ENCODE results near the gene RMRP.
"Not testable (repeated sequence)": the region's sequence is repeated elsewhere in the genome, so short reads cannot be mapped to it uniquely, and the experiment has no call there.

RMRP gene

DNA sequence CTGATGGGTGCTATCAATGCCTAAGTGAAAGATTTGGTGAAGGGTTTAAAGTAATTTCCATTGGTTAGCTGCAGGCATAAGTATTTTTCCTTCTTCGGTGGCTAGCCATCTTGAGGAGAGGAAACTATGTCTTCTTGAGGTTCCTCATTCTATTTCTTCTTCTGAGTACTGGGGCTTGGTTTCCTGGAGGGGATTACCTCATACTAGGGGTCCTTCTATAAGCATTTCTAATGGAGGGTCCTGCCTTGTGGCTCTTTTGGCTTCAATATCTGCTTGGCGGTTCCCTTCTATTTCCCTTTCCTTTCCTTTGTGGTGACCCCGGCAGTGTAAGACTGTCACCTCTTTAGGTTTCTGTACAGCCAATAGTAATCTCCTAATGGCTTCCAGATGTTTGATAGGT is 16.3 kb downstream of the RMRP start:
- not testable (repeated sequence) for DNase-seq (ENCODE audit: low read depth)

DNA sequence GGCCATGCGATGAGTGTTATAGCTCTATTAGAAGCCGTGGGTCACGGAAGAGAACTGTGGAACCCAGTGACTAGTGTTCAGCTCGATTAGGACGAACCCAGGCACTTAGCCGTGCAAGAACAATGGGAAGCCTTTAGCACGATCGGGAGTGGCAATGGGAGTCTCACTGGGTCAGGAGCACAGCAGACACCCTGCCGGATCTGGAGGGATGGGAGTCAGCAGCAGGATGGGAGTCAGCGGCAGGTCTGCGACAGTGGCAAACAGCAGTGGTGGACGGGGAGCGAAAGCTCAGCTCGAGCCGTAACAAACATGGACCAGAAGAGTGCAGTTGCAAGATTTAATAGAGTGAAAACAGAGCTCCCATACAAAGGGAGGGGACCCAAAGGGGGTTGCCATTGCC is 17.4 kb downstream of the RMRP start:
- DNase-seq (ENCODE audit: low read depth), result not testable (repeated sequence)

DNA sequence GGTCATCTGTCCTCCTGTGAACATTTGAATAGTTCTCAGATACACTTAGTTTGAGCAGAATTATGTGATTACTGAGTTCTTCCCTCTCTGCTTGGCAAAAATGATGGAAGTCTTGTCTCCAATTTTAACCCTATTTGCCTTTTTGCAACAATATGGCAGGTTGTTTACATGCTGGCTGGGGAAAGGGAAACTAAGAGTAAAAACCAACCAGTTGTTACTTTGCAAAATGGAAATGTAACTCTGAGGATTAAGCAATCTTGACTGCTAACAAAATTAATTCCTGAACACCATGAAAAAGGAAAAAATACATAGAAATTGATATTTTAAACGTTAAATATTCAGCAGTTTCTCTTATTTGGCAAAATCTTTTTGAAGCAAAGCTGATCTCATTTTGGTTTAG is 18.2 kb downstream of the RMRP start:
- no peak for DNase-seq (ENCODE audit: low read depth)

DNA sequence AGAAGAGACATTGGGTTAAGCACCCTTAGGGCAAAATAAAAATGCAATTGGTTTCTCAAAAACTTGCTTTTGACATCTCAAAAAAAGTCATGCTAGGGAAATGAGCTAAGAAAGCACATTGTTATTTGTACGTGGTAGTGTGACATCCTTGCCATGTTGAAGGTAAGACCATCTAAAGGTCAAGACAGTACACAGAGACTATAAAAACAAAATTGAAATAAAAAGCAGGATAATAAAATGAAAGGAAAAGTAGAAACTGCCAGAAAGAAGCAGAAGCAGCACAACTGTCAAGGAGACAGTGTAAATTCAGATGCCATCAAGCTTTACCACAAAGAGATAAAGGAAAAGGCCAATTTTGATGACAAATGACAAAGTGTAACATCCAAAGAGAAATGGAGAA is 18.6 kb downstream of the RMRP start:
- not testable (repeated sequence) for DNase-seq (ENCODE audit: low read depth)

DNA sequence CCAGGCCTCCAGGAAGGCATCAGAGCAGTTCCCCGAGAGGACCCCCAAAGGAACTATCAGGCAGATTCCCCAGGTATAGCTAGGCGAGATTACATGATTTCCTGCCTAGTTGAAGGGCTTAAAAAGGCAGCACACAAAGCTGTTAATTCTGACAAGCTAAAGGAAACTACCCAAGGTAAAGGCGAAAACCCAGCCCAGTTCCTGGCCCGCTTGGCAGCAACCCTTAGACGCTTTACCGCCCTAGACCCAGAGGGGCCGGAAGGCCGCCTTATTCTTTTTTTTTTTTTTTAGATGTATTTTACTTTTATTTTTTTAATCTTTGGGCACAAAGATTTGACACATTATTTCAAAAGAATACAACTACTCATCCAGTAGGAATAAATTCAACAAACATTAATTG is 19.1 kb downstream of the RMRP start:
- not testable (repeated sequence) for DNase-seq (ENCODE audit: low read depth)

DNA sequence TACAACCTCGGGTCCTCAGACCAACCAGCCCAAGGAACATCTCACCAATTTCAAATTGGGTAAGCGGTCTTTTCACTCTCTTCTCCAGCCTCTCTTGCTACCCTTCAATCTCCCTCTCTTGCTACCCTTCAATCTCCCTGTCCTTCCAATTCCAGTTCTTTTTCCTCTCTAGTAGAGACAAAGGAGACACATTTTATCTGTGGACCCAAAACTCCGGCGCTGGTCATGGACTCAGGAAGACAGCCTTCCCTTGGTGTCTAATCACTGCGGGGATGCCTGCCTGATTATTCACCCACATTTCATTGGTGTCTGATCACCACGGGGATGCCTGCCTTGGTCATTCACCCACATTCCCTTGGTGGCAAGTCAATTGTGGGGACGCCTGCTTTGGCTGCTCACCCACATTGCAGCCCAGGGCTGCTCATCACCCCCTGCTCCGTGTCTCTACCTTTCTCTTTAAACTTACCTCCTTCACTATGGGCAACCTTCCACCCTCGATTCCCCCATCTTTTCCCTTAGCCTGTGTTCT is 20.3 kb downstream of the RMRP start:
- not testable (repeated sequence) for DNase-seq (ENCODE audit: low read depth)

DNA sequence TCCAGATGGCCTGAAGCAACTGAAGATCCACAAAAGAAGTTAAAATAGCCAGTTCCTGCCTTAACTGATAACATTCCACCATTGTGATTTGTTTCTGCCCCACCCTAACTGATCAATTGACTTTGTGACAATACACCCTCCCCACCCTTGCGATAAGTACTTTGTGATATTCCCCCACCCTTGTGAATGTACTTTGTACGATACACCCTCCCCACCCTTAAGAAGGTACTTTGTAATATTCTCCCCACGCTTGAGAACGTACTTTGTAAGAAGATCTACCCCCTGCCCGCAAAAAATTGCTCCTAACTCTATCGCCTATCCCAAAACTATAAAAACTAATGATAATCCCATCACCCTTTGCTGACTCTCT is 21.0 kb downstream of the RMRP start:
- DNase-seq (ENCODE audit: low read depth), result not testable (repeated sequence)

DNA sequence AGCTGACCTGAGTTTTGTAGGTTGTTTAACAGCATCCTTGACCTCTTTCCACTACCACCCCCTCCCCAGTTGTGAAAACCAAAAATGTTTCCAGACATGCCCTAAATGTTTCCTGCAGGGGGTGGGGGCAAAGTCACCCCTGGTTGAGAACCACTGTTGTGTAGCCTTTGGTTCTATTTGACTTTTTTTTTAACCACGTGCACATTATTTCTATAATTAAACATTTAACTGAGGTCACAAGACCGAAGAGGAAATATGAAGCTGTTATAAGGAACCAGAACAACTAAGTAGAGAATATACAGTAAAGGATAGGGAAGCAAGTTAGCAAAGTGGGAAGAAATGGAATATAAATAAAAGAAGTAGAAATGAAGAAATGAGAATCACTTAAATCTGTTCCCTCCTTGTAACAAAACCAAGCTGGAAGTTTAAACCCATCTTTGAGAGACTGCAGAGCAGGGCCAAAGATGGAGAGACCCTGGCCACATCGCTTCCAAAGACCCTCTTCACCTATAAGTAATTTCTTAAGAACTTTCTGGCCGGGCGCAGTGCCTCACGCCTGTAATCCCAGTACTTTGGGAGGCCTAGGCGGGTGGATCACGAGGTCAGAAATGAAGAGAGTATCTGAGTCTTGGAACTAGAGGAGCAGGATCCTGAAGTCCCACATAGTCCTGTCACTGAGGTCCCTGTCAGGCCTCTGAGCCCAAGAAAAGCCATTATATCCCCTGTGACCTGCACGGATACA is 21.5 kb downstream of the RMRP start:
- DNase-seq (ENCODE audit: low read depth), result no peak

DNA sequence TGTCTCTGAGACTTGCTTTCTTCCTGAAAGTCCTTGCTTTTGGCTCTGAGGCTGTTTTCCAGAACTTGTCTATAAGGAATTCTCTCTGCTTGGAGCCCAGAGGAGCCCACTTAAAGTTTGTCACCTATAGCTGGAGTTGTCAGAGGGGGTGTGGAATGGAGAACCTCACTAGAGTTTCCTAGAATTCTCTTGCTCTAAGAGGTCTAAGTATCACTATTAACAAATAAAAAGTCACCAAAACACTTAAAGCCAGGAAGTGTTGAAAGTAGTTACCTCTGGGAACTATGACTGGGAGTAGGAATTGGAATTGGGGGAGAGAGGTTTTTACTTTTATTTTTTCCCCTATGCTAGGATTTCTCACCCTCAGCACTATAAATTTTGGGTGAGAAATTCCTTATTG is 22.1 kb downstream of the RMRP start:
- no peak for DNase-seq (ENCODE audit: low read depth)

DNA sequence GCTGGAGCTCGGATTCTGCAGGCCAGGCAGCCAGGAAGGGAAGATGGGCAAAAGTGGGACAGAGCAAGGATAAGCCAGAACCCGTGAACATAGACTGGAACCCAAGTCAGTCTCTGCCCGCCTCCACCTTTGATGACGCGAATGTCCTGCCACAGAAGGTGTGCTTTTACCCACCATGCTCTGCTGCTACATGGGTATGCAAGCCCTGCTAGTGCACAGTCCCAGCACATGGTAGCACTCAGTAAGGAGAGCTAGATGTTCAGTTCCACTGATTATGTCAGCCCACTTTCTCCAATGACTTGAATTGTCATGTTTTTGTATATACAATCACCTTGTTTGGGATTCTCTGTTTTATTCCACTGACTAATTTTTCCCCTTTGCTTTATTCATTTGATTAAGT is 28.2 kb downstream of the RMRP start:
- DNase-seq (ENCODE audit: low read depth), result no peak

DNA sequence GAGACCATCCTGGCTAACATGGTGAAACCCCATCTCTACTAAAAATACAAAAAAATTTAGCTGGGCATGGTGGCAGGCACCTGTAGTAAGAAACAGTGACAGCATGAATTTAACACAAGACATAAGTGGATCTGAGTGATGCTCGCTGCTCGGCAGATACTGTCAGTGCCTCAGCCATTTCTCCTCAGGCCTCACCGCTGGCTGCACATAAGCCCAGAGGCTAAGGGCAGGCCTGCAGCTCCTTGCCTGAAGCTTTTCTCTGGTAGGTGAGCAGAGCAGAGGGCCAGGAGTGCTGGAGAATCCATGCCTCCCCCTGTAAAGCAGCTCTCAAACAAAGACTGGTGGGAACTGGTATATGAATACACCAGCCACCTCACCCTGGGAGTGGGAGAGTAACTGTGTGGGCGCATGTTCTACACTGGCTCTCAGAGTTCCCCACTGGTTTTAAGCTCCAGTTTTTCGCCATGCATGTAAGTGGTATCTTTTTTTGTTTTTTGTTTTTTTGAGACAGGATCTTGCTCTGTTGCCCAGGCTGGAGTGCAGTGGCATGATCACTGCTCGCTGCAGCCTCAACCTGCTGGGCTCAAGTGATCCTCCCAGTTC is 29.3 kb downstream of the RMRP start:
- DNase-seq (ENCODE audit: low read depth), result no peak

DNA sequence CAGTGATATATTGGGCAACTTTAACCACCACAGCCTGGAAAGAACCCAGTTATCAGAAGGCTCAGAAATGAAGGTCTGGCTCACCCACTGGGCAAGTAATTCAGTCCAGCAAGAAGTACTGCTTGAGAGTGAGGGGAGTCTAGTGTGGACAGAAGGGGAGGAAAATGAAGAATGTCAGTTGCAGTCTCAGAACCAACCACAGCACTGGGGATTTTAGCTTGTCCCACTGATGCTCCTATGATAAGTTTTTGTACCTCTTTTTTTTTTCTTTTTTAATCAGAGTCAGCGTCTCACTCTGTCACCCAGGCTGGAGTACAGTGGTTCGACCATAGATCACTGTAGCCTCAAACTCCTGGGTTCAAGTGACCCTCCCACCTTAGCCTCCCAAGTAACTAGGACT is 30.2 kb downstream of the RMRP start:
- no peak for DNase-seq (ENCODE audit: low read depth)

DNA sequence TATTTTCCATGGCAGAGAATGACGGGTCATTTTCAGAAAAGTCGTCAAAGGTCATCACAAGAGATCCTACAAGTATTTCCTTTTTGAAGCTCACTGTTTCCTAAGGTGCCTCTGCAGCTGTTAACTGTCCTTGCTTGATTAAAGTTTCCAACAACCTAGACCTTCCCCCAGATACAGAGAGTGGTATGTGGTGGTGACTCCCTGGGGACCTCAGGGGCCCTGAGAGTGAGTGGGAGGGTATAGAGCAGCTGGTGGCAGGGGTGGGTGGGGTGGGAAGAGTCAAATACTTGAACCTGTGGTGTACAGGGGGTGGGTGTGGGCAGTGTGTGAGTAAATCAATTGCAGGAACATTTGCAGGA is 38.0 kb downstream of the RMRP start:
- DNase-seq (ENCODE audit: low read depth), result no peak

DNA sequence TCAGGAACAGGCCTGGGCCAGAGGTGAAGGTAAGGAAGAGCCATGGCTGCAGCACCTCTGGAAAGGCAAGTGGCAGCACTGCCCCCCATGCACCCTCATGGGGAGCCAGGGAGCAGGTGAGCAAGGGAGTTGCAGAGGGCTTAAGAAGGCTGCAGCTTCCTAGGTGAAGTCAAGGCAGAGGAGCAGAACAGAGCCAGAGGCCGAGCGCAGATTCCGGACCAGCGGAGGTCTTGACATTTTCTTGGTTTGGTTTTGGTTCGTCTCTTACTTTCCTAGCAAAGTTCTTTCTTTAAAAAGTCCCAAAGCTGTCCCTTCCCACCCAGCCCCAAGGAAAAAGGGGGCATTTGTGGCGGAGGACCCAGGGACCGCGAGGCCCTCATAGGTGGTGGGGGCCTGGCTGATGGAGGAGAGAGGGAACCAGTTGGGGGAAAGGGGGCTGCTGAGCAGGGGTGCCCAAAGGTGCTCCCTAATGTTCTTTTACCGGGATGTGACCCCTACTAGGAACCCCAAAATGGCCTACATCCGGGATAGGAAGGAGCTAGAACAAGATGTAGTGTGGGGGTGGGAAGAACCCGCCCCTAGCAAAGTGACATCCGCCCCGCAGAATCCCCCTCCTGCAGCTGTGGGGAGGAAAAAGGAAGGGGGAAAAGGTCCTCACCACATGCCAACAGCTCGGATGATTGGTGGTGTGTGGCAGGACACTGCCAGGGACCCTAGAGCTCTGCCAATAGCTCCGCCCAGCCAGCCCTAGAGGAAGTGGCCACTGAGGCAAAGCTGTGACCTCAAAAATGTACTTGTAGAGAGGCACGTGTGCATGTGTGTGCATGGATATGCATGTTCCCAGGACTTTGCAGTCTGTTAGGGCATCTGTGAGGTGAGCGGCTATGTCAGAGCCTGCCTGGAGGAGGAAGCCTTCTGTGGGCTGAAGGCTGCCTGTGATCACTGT is 38.7 kb downstream of the RMRP start:
- DNase-seq (ENCODE audit: low read depth), result no peak

DNA sequence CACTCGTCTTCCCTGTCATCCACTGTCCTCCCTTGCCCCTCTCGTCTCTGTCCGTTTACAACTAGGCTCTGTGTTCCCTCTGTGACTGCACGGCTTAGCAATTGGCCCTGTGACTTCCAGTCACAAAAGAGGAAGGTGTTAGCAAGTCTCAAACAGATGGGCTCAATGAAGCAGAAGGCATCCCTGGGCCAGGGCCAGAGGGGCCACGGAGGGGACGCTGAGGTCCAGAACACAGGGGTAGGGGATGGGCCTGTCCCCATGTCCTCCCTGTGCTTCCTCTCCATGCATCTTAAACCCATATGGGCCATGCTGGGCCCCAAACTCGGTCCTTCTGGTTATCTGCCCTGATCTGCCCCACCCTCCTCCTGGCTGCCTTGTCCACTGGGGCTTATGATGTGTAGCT is 39.5 kb downstream of the RMRP start, which contains the start of gene CD72:
CD72 (minus strand) TSS at position 89 of the 403 bp plus-strand sequence. CDS start 110 bp downstream, outside the sequence.
- DNase-seq (ENCODE audit: low read depth), result no peak

DNA sequence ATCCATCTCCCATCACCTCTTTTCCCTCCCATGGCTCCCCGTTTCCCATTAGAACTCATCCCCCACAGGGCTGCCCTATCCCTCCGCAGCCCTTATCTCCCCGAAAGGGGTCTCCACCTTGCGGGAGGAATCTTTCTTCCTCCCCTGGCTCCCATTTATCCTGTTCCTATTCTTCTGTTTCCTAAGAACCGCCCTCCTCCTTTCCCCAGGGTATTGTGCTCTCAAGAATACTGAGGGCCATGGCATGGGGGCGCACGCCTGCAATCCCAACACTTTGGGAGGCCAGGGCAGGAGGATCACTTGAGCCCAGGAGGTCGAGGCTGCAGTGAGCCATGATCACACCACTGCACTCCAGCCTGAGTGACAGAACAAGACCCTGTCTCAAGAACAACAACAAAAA is 40.3 kb downstream of the RMRP start:
- DNase-seq (ENCODE audit: low read depth), result no peak

DNA sequence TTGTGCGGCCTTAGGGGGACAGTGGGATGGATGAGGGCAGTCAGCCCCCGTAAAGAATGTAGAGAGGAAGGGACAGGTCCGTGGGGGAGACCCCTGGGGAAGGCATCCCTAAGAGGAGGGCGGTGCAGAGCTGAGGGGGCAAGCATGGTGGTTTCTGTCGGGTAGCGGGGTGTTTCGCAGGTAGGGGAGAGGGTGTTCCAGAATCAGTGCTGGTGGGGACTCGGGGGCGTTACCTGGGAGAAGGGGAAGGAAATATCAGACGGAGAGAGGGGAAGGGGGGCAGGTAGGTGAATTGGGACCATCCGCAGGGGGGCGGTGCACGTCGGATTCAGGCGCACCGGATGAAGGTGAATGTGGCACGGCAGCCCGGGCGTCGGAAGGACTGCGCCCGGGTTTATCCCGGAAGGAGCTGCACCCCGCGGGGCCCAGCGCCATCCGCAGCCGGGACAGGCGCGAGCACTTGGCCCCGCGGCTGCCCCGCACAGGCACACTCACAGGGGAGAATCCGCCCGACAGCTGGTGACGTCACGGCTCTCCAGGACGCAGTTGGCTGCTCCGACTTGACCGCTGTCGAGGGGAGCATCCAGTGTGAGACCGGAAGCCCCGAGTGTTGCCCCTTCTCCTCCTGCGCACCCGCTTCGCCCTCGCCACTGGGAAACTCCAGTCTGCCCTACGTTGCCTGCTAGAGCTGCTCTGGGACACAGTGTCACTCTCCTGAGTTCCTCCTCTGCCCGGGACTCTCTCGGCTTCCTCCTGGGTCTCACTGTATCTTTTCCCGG is 40.9 kb downstream of the RMRP start:
- no peak for DNase-seq (ENCODE audit: low read depth)

DNA sequence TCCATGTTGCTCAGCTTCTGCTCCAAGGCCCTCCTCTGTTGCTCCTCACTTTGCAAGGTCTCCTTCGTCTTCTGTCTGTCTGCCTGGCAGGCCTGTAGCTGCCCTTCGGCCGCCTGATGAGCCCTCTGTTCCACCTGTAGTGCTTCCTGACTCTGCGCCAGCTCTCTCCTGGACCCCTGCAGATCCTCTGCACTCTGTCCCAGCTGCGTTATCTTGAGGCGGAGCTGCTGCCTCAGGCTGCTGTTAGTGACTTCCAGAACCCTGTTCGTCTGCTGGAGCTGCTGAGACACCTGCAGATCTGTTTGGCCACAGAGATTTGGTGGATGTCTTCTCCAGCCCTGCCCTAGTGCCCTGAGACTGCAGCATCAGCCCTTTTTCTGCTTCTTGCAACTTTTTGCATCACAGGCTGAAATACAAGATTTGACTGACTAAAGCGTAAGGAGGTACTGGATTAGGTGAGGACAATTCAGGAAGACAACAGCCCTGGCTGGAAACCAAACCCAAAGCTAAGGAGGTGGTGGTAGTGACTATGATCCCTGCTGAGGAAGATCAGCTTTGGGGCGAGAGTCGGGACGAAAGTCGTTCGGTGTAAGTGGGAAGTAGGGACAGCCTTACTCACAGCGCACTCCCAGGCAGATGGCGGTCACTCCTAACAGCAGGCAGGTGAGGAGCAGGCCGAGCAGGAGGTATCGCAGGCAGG is 41.7 kb downstream of the RMRP start:
- DNase-seq (ENCODE audit: low read depth), result no peak

DNA sequence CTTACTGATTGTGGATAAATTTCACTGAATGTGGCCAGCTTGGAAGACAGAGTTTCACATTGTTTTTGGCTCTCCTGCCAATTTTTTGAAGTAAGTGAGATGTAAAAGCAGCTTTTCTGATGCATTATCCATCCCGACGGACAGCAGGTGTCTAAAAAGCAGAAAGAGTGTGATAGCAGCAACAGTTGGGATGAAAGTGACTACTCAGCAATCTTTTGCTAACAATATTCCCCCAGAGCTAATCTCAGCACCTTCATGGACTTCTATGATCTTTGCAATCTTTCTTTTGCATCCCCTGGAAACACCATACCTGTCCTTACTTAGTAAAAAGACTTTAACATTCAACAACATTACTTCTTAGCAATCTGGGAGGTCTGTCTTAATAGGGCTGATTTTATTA is 45.0 kb downstream of the RMRP start:
- no peak for DNase-seq (ENCODE audit: low read depth)

DNA sequence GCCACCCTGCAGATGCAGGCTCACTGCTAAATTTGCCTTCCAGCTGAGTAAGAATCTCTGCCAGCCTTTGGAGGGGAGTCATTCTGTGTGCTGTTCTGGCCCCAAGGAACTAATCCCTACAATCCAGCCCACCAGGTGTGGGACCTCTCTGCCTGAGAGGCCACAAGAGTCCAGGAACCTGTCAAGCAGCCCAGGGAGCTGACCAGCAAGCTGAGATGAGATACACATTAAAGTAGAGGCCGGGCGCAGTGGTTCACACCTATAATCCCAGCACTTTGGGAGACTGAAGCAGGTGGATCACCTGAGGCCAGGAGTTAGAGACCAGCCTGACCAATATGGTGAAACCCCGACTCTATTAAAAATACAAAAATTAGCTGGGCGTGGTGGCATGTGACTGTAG is 45.8 kb downstream of the RMRP start:
- not testable (repeated sequence) for DNase-seq (ENCODE audit: low read depth)

DNA sequence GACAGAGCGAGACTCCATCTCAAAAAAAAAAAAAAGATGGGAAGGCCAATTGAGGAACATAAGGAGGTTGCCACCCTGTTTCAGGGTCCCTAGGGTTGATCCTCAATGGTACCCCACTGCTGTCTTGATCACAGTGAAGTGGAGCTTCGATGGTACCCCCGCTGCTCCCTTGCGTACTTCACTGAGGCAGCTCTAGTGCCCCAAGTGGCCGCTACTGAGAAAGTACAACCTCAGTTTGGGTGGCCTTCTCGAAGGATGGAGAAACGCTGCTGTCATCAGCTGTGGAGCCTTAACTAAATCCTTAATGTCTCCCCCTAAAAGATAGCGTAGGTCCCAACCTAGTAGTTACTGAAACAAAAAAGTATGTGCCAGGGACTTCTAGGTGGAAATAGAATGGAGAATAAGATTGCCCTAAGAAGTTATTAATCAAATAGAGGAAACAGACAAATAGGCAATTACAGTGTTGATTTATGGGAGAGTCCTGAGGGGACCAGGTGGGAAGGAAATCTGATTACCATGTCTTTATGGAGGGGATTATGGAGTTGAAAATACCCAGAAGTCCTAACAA is 46.5 kb downstream of the RMRP start:
- no peak for DNase-seq (ENCODE audit: low read depth)

All from HS-5 (cell line).